ENCODE measurements around the gene BMF.

DNA sequence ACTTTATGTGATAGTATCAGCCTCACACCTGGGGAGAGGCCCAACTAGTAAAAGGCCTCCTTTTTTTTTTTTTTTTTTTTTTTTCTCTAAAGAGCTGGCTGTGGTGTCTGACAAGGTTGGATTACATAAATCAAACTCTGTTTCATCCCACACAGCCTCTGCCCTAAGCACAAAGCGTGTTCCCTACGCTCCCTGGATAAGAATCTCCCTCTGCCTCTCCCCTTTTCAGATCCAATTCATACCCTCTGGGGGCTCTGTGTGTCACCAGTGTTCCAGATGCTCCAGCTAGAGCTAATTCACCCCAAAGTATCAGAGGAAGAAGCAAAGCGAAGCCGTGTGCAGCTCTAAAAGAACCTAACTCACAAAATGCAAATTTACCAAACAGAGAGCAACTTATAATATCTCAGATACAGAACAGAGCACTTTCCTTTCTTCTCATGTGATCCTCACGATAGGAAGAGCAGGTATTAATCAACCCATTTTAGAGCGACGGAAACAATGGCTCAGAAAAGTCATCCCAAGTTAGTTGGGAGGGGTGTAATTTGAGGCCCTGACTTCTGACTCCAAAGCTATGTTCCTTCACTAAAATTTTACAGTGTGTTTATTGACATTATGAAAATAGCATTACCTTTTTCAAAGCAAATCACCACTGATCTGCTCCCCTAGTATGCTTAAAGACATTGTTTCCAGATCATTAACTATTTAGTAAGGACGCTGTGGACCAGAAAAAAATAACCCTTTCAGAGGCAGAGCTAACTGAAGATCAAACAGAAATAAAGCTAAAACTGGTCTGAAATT lies 12.4 kb downstream of the BMF start:
- TF ChIP-seq, protein P1, sequence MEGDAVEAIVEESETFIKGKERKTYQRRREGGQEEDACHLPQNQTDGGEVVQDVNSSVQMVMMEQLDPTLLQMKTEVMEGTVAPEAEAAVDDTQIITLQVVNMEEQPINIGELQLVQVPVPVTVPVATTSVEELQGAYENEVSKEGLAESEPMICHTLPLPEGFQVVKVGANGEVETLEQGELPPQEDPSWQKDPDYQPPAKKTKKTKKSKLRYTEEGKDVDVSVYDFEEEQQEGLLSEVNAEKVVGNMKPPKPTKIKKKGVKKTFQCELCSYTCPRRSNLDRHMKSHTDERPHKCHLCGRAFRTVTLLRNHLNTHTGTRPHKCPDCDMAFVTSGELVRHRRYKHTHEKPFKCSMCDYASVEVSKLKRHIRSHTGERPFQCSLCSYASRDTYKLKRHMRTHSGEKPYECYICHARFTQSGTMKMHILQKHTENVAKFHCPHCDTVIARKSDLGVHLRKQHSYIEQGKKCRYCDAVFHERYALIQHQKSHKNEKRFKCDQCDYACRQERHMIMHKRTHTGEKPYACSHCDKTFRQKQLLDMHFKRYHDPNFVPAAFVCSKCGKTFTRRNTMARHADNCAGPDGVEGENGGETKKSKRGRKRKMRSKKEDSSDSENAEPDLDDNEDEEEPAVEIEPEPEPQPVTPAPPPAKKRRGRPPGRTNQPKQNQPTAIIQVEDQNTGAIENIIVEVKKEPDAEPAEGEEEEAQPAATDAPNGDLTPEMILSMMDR (IDR thresholded peaks at IDR 0.05), result no peak
- TF ChIP-seq POLR2A (IDR thresholded peaks at IDR 0.05), result no peak

Measured in breast epithelium (tissue), 3 donors.